Peyer's patch (tissue), 4 donors: Measurements from ENCODE around the gene MB21D2. TPM values are rescaled to one million over a fixed set of nuclear protein-coding genes. Genes with fewer than 3 reads are reported as not detected.

Experiments
- DNase-seq, 3 donors: peaks; one replicate each; pipeline ENCODE4 v3.0.0-alpha.2; 2017 to 2019
- H3K27ac ChIP-seq, 4 donors: fragments of 200-600 bp; sonication (generic); one replicate each; pipeline ENCODE4 v1.5.1; 2016 to 2019
- H3K27me3 ChIP-seq, 2 donors: fragments of 200-600 bp; sonication (generic); one replicate each; pipeline ENCODE4 v1.5.1; 2019
- H3K36me3 ChIP-seq, 3 donors: fragments of 200-600 bp; sonication (generic); one replicate each; pipeline ENCODE4 v1.5.1; 2016 to 2019
- H3K4me1 ChIP-seq, 4 donors: fragments of 200-600 bp; sonication (generic); one replicate each; pipeline ENCODE4 v1.5.1; 2016 to 2019
- H3K4me3 ChIP-seq, 4 donors: fragments of 200-600 bp; sonication (generic); 1 replicate in 3 of 4; 2 replicates in 1 of 4; pipeline ENCODE4 v1.5.1; 2016 to 2019; ENCODE audit warnings: mild to moderate bottlenecking in 1 of 4
- H3K9me3 ChIP-seq, 4 donors: fragments of 200-600 bp; sonication (generic); one replicate each; pipeline ENCODE4 v1.5.1; 2016 to 2019; ENCODE audit warnings: mild to moderate bottlenecking in 1 of 4
- CTCF ChIP-seq, 6 experiments: fragments of 450-650 bp in 4 of 6; fragments of 200-600 bp in 2 of 6; sonication (generic) in 1 of 6; IDR thresholded peaks; one replicate each; pipeline ENCODE4 v1.5.1; 2017 to 2019; ENCODE audit warnings: antibody characterized with exemption in 6 of 6, mild to moderate bottlenecking in 3 of 6, moderate library complexity in 1 of 6
- POLR2A ChIP-seq, 2 donors: fragments of 450-650 bp; IDR thresholded peaks; one replicate each; pipeline ENCODE4 v1.5.1; 2017; ENCODE audit warnings: antibody characterized with exemption in 2 of 2, mild to moderate bottlenecking in 2 of 2, moderate library complexity in 2 of 2
- total RNA-seq, 4 donors: library from RNA; depleted of rRNA; stranded (reverse); fragments of >200 nt; gene quantifications; one replicate each; pipeline ENCODE4 v1.1.0, GENCODE V29; 2016

MB21D2 gene
- total RNA-seq, 4 donors from 2014 or later: 6.6 to 16.6 (median 13.0) TPM

DNA sequence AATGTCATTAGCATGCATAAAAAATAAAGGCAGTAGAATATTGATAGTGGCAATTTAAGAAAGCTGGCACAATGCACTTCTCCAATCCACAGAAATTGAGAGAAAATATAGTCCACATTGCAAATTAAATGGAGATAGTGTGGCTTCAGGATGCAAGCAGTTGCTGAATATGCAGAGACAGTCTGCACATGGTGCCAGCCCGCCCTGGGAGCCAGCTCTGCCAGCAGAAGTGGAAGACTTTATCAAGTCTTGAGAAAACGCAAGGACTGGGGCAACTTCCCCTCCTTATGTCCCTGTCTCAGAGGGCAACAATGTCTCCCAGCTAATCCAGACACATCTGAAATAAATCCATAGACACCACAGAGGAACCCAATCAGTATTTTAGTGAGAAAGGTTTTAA is 57.2 kb downstream of the MB21D2 start:
- Histone ChIP-seq H3K4me1 (no peaks in the 10 kb centered on the region), H3K36me3 (no peaks in the 10 kb centered on the region), H3K4me3 (no peak overlapping the region), H3K27me3 (no peaks in the 10 kb centered on the region), H3K9me3 (no peaks in the 10 kb centered on the region), H3K27ac (no peak overlapping the region)
- TF ChIP-seq CTCF (IDR thresholded peaks at IDR 0.05) (no peak), POLR2A (IDR thresholded peaks at IDR 0.05) (no peak)
- DNase-seq: no peak

DNA sequence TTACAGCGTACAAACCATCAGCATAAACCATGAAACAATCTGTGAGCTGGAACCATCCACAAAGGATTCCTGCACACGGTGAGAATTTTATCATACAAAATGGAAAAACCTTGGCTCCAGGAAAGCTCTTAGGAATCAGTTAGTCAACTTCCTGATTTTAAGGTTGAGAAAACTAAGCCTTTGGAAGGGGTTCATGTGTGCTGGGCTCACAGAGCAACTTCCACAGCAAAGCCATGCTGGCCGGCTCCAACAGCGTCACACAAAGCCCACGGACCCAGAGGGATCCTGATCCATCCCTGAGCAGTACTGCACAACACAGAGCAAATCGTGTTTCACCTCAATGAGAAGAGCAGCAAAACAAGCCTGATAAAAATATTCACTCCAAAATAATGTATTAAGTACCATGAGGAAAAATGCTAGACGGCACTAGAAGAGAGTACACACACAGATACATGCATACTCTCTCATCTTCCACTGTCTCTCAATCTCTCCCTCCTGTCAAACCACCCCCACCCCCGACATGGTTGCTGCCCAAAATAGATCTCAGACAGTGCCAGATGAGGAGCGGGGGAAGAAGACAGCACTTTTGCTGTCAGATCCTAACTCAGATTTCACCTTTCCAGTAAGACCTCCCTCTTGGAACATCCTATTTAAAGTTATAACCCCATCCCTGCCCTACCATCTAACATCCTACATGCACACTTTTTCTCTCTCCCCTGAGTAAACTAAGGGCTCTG is 58.6 kb downstream of the MB21D2 start:
- Histone ChIP-seq H3K27me3 (no peaks in the 10 kb centered on the region), H3K4me1 (no peaks in the 10 kb centered on the region), H3K9me3 (no peaks in the 10 kb centered on the region), H3K4me3 (no peak overlapping the region), H3K36me3 (no peaks in the 10 kb centered on the region), H3K27ac (no peak overlapping the region)
- TF ChIP-seq POLR2A (IDR thresholded peaks at IDR 0.05) (no peak), CTCF (IDR thresholded peaks at IDR 0.05) (no peak)
- no peak for DNase-seq

DNA sequence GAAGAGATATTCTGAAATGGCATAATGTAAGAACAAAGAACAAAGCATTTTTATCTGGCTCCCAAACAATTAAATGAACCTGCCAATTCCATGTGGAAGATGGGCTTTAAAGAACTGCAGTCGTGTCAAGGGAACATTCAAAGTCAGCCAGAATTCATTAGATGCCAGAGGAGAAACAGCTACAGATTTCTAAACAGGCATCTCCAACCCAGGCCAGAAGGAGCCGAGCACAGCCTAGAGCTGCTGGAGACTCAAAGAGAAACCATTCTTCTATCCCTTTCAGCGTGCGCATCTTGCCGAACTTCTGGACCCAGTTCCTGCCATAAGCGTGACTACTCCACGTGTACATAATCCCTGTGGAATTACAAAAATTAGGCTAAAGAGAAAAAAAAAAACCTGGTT is 60.4 kb downstream of the MB21D2 start:
- Histone ChIP-seq H3K36me3 (no peaks in the 10 kb centered on the region), H3K4me3 (no peak overlapping the region)

GRCh38 chr3:192855434-192855833 is 62.2 kb downstream of the MB21D2 start:
- DNase-seq: no peak
- H3K9me3 ChIP-seq: no peaks in the 10 kb centered on the region
- no peak overlapping the region for H3K27ac ChIP-seq
- H3K4me3 ChIP-seq: no peak overlapping the region
- no peaks in the 10 kb centered on the region for H3K36me3 ChIP-seq
- TF ChIP-seq CTCF (IDR thresholded peaks at IDR 0.05) (no peak), POLR2A (IDR thresholded peaks at IDR 0.05) (no peak)
- peaks cover 0 to 20% (median 0%) of the 10 kb centered on the region in 4 donors for H3K4me1 ChIP-seq
- no peaks in the 10 kb centered on the region for H3K27me3 ChIP-seq

More for the DNA sequence above, 60.4 kb downstream of the MB21D2 start:
- Histone ChIP-seq H3K4me1 (peaks cover 0 to 5% (median 0%) of the 10 kb centered on the region in 4 donors), H3K27ac (no peak overlapping the region), H3K9me3 (no peaks in the 10 kb centered on the region), H3K27me3 (no peaks in the 10 kb centered on the region)
- TF ChIP-seq POLR2A (IDR thresholded peaks at IDR 0.05) (no peak), CTCF (IDR thresholded peaks at IDR 0.05) (no peak)
- no peak for DNase-seq

GRCh38 chr3:192851821-192852372 is 65.8 kb downstream of the MB21D2 start:
- peaks cover 0 to 20% (median 0%) of the 10 kb centered on the region in 4 donors for H3K4me1 ChIP-seq

More at GRCh38 chr3:192851821-192852372, 65.8 kb downstream of the MB21D2 start:
- H3K4me3 ChIP-seq: no peak overlapping the region
- H3K36me3 ChIP-seq: no peaks in the 10 kb centered on the region
- H3K27me3 ChIP-seq: no peaks in the 10 kb centered on the region
- H3K9me3 ChIP-seq: no peaks in the 10 kb centered on the region
- DNase-seq: peak; percentile 39 to 84 (median 80)
- peak overlapping the region in 2 of 4 donors; percentile 84 to 90 for H3K27ac ChIP-seq
- TF ChIP-seq CTCF (IDR thresholded peaks at IDR 0.05) (no peak), POLR2A (IDR thresholded peaks at IDR 0.05) (no peak)
